Amniotic stem cell (primary cell): Measurements from ENCODE around the gene LRRC28.
"Not testable (repeated sequence)": the region's sequence is repeated elsewhere in the genome, so short reads cannot be mapped to it uniquely, and the experiment has no call there.

Experiments
- DNase-seq: peaks from one replicate; lab custom pipeline; 2025; lab: John Stamatoyannopoulos, UW

The LRRC28 gene

DNA sequence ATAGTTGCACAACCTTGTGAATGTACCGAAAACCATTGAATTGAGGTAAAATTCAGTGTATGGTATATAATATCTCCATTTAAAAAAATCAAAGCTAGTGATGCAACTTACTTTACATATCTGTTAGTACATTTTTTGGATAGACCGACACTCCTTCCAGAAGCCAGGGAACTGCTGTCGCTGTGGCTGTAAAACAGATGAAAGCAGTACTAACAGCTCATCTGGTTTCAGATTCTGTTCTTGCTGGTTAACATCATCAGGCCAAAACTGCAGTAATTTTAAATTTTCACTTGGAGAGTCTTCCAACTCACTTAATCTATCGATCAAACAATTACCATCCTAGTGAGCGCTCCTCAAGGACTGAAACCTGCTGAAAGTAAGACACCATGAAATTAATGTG lies 145.1 kb downstream of the LRRC28 start:
- no peak for DNase-seq

DNA sequence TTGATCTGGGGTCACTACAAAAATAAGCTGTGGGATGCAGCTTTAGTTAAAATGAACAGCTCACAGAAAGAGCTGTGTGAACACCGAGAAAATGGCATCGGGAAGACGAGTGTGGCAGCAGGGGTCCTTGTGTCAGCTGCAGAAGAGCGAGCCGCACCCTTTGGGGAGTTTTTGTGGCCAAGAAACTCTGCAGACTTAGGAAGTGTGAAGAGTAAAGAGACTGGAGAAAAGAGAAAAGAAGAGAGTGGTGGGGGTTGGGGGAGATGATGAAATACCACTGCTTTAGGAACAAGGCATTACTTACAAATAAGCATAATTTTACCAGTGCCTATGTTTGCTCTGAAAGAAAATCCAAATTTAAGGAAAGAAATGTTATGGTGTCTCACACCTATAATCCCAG lies 147.8 kb downstream of the LRRC28 start:
- no peak for DNase-seq

DNA sequence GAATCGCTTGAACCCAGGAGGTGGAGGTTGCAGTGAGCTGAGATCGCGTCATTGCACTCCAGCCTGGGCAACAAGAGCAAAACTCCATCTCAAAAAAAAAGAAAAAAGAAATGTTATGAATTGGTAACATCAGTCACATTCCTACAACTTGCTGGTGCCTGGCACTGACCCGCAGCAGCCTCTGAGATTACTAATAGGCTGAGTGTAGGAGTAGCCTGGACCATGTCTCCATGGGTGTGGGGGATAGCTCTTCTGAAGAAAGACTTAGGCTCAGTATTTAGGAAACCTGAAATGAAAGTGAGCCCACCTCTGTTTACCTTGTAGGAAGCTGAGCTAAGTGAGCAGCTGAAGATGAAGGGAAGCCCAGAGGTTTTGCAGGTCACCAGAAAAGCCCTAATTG lies 148.3 kb downstream of the LRRC28 start:
- DNase-seq: no peak

DNA sequence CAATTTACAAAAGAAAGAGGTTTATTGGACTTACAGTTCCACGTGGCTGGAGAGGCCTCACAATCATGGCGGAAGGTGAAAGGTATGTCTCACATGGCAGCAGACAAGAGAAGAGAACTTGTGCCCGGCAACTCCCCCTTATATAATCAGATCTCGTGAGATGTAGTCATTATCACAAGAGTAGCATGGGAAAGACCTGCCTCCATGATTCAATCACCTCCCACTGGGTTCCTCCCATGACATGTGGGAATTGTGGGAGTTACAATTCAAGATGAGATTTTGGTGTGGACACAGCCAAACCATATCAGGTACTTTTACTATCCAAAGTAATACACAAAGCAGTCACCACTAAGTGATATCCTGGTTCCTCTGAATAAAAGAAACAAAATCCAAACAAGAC lies 149.9 kb downstream of the LRRC28 start:
- not testable (repeated sequence) for DNase-seq

DNA sequence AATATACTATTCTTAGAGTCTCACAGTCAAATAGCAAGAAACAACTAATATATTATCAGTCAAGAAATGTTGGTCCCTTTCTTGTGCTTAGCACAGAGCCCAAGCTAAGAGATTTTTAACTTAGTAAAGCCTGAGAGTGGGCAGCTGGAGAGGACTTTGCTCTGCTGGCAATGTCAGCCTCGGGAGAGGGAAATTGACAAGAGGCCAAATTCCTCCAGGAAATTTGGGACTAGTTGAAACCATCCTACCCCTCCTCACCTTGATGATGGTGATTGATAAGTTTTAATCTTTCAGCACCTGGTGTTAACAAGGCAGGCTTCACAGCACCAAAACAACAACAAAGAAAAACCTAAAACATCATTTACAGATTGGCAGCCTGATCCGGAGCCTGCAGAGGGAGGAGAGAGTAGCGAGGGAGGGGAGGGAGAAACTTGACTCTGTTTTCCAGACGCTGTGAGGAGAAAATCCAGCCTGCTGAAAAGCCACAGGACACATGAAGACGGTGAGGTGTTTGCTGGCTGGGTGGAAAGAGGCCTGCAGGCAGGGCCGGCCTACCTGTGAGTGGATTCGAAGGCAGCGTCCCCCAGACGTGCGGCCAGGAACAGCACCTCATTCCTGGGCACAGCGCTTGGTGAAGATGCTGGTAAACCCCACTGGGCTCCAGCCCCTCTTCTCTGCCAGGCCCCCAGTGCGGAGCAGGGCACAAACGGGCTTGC lies 150.9 kb downstream of the LRRC28 start:
- DNase-seq: no peak

DNA sequence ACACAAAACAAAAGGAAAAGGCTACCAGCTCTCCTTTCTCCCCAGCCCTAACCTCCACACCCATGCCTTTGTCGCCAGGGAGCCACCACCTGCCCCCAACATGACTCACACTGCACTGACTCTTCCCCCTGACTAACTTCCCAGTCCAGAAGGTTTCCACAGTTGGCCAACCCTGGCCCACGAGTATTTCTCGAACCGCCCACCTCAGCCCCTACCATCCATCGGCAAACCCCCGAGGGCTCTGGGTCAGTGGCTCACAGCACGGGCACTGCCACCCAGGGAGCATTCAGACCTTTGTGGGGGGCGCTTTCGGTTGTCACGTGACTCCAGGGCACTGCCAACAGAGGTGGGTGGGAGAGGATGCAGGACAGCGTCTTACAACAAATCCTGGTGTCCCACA lies 152.3 kb downstream of the LRRC28 start:
- no peak for DNase-seq

DNA sequence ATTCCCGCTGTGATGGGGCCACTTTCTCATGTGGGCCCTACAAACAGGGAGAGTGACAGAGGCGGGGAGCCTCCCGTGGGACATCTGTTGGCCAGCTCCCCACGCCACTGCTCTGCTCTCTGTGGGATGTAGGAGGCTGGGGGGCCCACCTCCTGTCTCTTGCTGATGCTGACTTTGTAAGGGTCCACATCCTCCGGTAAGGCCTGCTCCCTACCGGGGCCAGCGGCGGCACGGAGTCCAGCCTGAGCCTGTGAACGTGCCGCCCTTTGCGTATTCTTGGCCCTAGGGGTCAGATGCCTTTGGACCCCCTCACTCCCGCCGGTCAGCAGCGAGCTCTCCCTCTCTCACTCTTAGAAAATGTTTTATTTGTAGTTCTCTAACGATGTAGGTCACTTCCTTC lies 153.2 kb downstream of the LRRC28 start:
- DNase-seq: no peak

DNA sequence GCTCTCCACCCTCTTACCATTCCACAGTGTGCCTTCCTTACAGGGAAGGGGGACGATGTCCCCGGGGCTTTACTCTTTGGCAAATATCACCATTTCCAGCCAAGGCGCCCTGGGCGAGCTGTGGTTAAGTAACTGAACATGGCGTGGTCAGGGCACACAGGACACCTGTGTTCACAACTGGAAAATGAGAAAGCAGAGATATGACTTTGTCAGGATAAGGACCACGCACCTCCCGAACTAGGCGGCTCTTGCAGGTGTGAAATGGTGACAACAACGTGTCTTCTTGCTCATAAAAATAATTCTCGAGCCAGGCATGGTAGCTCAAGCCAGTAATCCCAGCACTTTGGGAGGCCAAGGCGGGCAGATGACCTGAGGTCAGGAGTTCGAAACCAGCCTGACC lies 154.8 kb downstream of the LRRC28 start:
- no peak for DNase-seq

DNA sequence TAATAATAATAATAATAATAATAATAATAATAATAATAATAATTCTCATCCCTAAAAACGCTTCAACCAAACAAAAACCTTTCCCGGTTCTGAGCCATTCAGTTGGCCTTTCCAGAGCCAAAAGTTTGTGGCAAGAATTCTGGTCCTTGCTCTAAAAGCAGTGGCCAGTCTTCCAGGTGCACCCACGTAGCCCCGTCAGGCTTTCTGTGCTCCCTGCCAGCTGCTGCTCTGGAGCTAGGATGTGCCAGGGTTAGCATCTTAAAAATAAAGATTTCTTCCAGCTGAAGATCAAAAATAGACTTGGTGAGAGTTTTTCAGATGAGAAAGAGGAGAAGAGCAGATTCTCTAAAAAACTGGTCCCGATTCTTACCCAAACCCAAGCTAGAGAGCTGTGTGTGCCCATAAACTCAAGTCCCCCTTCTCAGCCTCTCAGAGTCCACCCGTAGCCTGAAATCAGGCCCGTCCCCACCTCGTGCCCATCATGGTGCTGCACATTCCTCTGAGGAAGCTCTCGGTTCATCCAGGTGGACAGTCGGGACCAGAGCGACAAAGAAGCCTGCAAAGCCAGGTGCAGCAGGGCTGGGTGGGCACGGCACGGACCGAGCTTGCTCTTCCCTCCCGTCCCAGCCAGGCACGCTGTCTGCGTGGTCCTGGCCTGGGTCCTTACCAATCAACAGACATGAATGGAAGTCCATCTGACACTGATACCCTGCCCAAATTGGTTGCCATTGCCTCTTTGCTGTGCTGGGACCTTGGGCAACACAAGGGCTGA lies 155.6 kb downstream of the LRRC28 start:
- no peak for DNase-seq

DNA sequence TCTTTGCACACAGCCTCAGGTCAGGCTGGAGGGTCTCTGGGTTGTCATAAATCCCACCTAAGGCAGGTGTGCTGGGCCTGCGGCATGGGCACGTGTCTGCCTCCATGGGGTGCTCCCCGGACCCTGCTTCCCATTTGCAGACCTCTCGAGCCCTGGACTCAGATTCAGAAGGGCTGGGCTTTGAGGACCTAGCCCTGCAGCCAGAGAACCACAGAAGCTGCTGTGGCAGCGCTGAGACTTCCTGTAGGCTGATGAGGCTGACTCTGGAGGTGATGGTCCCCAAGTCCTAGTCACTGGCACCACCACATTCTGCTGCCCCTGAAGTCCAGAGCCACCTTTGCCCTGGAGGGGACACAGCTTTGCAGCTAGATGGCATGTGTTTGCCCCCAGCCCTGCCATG lies 156.4 kb downstream of the LRRC28 start:
- no peak for DNase-seq

DNA sequence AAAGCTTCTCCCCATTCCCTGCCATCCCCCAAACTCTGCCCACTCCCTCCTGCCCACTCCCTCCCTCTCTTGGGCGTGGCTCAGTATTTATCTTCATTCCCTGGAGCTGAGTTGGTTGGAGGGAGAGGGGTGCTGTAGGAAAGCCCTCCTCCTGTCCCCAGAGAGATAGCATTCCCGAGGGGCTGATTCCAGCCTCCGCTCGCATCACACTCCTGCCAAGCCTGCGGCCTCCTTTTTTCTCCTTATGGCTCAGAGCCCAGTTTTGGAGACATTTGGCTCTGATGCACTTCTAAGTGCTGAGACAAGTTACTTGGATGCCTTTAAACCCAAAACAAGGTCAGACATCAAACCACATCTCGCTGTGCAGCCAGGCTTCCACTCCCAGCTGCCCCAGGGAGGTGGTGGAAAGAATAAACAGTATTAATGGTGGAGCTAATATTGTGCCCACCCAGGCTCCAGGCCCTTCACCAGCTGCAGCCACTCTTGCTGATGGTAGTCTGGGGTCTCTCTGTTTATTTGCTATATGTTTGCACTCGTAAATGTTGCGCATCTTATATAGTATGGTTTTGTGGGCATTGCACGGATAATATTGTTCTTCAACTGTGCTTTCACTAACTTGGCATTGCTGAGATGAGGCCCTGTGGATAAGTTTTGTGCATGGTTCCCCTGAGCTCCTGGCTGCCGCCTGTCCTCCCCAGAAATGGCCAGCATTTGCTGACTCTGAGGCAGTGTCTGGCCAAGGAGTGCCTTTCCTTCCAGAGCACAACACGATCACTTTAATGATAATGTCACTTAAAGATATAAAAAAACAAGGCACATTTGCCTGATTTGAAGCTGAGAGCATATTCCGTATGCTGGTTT lies 157.2 kb downstream of the LRRC28 start:
- no peak for DNase-seq

DNA sequence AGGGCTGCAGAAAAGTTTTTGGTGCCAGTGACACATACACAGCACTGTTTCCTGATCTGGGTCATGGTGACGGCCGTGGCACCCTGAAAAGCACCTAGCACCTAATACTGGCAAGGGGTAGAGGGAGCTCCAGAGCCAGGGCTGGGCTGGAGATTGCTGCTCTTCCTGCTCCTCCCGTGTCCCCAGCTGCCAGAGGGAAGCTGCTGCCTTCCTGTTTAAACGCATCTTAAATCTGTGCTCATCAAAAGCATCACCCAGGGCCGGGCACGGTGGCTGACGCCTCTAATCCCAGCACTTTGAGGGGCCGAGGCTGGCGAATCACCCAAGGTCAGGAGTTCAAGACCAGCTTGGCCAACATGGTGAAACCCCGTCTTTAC lies 157.8 kb downstream of the LRRC28 start:
- no peak for DNase-seq

DNA sequence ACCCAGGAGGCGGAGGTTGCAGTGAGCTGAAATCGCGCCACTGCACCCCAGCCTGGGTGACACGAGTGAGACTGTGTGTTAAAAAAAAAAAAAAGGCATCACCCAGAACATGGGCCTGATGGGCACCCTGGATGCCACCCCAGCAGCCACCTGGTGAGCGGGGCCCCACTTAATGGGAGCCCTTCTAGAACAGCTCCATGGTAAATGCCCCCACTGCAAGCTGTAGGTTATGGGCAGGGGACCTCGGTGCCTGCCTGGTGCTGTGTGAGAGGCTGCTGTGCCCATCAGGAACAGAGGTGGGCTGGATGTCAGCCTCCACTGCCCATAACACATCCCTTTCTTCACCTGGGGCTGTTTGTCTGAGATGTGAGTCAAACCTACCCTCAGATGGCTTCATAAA lies 158.3 kb downstream of the LRRC28 start:
- no peak for DNase-seq

DNA sequence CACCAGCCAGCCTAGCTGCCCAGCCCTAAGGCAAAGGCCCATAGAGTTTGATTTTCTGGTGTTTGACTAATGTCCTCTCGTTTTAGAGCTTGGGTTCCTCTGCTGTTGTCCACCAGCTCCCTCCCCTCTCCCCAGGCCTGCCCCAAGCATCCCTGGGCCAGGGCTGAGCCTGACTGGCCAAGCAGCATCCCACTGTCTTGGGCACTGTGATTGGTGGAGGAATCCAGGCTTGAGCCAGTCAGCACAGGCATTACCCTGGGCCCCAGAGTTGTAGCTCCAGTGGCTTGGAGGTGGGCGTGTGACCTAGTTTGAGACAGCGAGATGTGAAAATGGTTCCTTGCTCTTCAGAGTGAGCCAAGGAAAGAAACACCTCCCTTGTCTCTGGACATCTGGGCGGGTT lies 159.2 kb downstream of the LRRC28 start:
- no peak for DNase-seq

DNA sequence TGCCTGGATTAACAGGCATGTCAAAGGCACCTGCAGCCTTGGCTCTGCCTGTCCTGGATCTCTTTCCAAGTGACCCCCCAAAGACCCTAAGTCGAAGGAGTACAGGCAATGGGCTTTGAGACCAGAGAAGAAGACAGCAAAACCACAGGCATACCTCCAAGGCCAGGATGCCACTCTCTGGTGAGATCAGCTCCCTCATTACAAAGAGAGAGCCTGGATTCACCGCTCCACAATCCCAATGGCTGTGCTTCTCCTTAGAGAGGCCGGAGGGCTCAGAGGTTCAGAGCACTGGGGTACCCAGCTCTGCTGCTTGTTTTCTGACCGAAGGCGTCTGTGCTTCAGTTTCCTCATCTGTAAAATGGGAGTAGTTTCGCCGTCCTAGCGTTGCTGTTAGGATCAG lies 160.0 kb downstream of the LRRC28 start:
- DNase-seq: no peak

DNA sequence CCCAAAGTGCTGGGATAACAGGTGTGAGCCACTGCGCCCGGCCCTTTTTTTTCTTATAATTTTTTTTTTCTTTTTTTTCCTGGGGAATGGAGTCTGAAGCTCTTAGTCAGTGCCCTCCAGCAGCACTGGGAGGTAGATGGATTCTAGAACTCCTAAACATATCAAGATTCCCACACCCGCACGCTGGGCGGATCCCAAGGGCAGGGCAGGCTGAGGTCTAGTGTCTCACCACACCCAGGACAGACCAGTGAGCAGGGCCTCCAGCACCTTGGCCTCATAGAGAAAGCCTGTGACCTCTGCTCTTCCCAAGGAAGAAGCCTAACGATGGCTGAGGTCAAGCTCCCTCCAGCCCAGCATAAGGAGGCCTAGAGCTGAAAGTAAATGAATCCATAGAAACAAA lies 160.8 kb downstream of the LRRC28 start:
- DNase-seq: no peak

DNA sequence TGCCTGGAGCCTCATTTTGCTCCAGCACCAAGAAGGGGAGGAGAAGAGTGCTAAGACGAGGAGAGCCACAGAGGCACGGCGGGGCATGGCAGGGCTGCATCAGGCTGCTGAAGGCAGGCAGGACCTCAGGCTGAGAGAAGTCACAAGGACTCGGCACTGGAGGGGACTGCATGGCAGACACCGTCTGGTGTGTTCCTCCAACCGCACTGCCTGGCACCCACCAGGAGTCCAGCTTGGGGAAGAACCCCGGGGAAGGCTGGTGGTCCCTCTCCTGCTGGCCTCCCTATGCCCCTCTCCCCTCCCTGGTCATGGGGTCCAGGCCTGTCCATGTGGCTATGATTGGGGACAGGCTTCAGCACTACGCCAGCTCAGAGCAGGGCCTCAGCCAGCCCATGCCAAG lies 161.3 kb downstream of the LRRC28 start:
- DNase-seq: no peak

DNA sequence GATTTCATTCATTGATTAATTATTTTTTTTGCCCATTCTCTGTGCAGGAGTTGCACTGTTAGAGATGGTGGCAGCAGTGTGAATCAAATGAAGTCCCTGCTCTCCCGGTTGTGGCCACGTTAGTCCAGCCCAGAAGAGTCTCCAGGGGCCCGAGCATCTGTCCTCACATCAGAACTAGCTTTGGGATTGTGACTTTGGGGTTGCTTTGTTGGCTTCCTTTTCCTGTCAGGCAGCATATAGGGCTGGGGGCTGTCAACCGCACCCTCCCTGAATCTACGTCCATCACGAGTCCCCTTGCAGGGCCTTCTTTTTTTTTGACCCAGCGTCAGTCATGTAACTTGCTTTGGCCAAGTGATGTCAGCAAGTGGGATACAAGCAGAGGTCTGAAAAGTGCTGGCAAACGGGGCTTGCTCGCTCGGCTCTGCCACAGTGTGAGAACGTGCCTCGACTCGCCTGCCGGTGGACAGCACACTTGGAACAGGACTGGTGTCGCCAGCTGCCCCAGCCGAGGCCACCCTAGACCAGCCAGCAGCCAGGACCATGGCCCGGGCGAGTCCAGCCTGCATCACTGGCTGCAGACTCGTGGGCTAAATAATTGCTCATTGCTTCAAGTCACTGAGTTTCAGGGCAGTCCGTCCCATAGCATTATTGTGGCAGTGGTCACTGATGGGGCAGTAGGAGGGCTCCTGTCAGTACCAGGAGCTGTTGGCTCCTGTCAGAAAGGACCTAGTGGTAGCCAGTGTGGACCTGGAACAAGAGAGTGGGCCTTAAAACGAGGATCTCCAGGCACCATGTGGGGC lies 162.9 kb downstream of the LRRC28 start:
- DNase-seq: no peak

DNA sequence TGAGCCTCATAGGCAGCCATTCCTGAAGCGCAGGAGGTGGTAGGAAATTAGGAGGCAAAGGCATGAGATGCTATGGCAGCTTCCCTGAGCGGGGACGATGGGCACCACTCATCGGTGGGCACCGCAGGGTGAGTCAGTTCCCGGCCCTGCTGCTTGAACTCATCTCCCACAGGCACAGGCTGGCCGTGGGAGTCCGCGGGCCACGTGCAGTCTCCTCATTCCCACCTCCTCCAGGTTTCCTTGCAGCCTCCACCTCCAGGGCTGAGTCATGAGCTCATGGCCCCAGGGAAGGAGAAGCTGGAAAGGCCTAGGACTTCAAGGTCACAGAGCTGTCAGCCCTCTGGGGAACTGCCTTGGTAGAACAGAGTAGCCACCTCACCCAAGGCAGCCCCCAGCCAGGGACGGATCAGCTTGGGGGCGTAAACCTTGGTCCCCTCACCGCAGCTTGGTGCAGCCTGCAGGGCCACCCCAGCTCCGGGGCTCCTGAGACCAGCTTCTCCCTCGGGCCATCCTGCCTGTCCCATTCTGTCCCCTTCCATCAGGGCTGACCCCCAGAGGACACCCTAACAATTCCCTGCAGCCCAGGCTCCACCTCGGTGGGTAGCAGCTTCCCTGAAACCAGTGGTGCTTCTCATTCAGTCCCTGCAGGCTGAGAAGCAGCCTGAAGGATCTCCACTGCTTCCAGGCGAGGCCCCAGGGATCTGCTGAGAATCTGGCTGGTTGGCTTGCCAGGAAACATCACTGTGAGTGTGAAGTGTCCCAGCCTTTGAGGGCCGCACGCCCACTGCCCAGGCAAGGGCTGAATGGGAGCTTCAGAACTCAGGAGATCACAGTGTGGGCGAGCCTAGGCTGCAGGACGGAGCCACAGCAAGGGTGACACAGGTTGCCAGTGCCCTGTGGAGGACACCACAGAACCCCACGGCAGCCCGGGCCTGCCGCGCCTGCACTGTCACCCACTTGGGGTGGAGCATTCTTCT lies 163.8 kb downstream of the LRRC28 start:
- no peak for DNase-seq
